Astrocyte of the cerebellum (primary cell): ENCODE data around the gene EFEMP2.
A peak's percentile ranks its signal among the peaks of the same experiment; 100 is the strongest.
"Not testable (repeated sequence)": the region's sequence is repeated elsewhere in the genome, so short reads cannot be mapped to it uniquely, and the experiment has no call there.

Source experiments
- DNase-seq: peaks from one replicate; pipeline ENCODE4 v3.0.0-alpha.2; 2011; ENCODE audit warnings: low read depth
- H3K4me3 ChIP-seq: 2 replicates; pipeline ENCODE4 v1.5.1; 2011; ENCODE audit warnings: mild to moderate bottlenecking, low read depth, low read length, moderate library complexity
- in situ Hi-C: cut with HindIII; loops from 2 replicates; pipeline ENCODE4 v1.10.0; 2017; ENCODE audit warnings: low sequenced_read_pairs
- TF ChIP-seq, protein P1 (sequence below): IDR thresholded peaks from 2 replicates; pipeline ENCODE4 v1.5.1; 2012; ENCODE audit warnings: low read length, low read depth, moderate library complexity, mild to moderate bottlenecking; ENCODE audit errors: missing control alignments

Gene EFEMP2

DNA sequence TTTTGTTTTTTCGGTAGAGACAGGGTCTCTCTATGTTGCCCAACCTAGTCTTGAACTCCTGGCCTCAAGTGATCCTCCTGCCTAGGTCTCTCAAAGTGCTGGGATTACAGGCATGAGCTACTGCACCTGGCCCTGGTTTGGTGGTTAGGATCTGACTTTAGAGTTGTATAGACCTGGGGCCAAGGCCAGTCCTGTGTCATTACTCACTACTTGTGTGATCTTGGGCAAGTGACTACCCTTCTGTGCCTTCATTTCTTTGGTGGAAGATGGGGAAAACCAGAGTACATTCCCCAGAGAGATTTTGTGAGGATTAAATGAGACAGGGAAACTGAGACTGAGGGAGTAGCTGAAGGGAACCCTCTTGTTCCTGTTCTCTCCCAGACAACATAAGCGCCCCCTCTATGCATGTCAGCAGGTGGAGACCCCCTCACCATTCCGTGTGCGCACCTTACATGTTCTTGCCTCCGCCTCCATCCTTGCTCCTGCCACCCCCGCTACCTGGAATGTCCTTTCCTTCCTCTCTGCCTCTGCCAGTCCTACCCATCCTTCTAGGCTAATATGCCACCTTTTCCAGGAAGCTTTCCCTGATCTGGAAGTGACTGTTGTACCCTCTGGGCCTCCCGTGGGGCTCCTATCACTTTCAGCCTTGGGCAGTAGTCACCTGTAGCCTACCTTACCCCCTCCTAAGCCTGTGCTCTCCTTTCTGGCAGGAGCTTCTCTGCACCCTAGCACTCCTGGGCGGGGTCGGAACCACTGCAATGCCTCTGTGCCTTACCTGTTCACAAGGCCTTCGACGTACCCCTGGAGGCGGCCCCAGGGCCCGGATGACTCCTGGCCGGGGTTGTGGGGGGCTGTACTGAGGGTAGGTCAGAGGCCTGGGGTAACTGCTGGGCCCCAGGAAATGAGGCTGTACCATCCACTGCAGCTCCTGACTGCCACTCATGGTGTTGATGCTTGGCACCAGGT is 23.7 kb upstream of the EFEMP2 start:
- TF ChIP-seq, protein P1, sequence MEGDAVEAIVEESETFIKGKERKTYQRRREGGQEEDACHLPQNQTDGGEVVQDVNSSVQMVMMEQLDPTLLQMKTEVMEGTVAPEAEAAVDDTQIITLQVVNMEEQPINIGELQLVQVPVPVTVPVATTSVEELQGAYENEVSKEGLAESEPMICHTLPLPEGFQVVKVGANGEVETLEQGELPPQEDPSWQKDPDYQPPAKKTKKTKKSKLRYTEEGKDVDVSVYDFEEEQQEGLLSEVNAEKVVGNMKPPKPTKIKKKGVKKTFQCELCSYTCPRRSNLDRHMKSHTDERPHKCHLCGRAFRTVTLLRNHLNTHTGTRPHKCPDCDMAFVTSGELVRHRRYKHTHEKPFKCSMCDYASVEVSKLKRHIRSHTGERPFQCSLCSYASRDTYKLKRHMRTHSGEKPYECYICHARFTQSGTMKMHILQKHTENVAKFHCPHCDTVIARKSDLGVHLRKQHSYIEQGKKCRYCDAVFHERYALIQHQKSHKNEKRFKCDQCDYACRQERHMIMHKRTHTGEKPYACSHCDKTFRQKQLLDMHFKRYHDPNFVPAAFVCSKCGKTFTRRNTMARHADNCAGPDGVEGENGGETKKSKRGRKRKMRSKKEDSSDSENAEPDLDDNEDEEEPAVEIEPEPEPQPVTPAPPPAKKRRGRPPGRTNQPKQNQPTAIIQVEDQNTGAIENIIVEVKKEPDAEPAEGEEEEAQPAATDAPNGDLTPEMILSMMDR: no peak
- H3K4me3 ChIP-seq: no peak overlapping the region
- in situ Hi-C loops: no loop called here
- DNase-seq: no peak

DNA sequence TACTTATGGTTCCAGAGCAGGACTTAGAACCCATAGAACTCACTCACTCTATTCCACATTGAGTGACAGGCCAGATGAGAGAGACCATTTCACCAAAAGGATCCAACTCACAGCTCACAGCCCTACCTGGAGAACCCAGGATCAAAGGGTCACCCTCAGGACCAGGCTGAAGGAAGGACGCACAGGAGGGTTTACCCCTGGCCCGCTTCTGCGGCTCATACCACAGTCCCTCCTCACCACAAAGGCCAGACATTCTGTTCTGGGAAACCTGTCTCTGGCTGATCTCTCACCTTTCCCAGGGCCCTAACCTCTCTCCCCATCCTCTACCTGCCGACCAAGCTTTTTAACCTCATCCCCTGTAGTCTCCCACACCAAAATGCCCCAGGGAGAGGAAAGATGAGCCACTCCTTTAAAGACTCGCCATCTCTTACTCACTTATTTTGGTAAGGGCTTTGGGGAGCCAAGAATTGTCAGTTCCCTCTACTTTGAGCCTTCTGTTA is 22.9 kb upstream of the EFEMP2 start:
- in situ Hi-C loops: no loop called here
- DNase-seq: no peak
- TF ChIP-seq, protein P1: no peak
- no peak overlapping the region for H3K4me3 ChIP-seq

DNA sequence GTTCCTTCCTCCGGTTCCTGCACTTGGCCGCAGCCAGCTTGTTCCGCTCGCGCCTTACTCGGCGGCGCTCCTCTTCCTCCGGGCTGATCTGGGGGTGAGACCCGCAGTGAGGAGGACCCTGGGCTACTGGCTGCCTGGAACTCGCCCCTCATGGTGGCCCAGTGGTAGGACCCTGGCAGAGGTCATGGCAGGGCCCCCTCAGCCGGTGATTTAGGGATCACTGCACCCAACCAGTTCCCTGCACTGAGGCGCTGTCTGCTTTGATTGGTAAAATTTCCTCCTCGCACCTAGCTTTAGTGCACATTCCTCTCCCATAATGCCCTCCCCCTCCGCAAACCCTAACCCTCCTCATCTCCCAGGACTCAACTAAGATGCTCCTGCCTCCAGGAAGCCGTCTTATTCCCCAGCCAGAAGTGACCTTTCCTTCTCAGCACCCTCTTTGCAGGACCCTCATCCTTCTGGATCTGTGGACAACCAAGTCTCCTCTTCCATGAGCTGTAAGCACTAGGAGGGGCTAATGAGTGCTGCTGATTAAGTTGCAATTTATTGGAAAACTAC is 21.5 kb upstream of the EFEMP2 start:
- no peak for DNase-seq
- in situ Hi-C loops: no loop called here
- TF ChIP-seq, protein P1: no peak
- no peak overlapping the region for H3K4me3 ChIP-seq

DNA sequence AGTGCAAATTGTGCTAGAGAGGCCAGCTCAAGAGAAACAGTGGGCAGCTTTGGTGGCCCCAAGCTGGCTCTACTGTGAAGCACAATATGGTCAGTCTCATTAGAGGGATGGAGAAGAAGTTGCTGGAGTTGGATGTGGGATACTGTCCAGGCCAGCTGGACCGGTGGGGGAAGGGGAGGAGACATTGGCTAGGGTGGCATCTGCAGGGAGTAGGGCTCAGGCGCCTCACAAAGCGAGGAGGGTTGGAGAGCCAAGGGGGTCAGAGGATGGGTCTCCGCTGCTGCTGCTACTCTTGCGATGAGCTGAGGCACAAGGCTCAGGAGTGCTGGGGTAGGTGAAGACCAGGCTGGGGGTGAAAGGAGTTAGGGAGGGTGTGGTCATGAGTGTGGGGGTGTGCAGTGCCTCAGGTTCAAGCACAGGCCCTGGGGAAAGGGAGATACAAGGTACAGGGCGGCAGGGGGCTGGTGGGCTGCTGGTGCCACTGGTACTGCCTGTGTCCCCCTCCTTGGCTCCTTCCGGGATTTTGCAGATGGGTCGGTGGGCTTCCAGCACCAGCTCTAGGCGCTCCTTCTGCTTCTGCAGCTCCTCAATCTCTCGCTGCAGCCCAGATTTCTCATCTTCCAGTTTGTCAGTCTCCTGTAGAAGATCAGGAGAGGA is 20.2 kb upstream of the EFEMP2 start:
- no peak for DNase-seq
- in situ Hi-C loops: no loop called here
- no peak overlapping the region for H3K4me3 ChIP-seq
- TF ChIP-seq, protein P1: no peak

DNA sequence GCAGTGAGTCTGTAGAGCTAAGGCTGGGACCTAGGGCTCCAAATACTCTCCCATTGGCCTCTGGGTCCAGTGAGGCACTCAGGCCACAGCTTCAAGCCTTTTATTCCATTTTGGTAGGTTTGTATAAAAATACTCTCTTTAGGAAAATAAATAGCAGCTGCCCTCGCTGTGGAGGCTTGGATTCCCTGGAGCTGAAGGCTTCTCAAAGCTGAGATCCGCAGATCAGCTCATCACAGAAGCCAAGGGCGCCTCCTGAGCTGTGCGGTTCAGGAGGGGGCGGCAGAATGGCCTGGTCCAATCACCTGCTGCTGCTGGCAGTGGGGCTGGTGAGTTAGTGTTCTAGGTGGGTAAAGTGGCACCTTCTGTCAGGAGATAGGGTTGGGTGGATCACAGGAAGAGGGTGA is 19.5 kb upstream of the EFEMP2 start:
- in situ Hi-C loops, DNase-seq: not testable (repeated sequence)
- peak overlapping the region; percentile 72 for H3K4me3 ChIP-seq

DNA sequence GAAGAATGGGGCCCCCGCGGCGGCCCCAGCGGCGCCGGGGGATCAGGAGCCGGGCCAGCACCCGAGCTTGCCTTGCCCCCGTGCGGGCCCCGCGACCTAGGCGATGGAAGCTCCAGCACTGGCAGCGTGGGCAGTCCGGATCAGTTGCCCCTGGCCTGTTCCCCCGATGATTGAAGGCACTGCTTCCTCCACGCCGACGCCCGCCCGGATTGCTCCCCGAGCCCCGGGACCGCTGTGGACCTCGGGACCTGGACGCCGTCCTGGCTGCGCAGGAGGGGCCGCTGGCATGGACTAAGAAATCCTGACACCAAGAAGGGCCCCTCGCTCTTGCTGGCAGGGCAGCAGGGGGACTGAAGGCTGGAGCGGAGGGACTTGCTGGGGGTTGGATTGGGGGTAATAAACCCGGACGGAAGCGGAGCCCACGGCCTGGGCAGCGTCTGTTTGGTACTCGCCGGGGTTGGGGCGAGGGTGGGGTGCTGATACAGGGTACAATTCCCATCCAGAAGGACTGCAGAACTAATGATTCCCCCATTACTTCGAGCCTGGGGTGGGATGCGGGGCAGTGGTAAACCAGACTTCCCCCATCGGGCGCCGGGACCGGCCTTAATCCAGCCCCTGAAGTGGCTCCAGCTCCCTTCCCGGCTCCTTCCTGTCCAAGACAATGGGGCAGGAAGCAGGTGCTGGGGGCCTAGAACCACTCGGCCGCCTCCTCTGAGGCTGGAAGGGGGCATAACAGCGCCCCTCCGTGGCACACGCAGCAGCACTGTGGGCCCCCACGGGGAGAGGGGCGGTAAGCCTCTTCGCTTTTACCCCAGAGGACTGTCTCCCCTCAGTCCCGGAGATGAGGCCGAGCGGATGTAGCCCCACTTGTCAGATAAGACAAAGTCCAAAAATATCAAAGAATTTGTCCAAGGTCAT is 18.9 kb upstream of the EFEMP2 start:
- no peak for DNase-seq

More for the DNA sequence above, 18.9 kb upstream of the EFEMP2 start:
- H3K4me3 ChIP-seq: peak overlapping the region; percentile 72
- TF ChIP-seq, protein P1: peak; percentile 34
- in situ Hi-C loops: no loop called here
